ENCODE data around the gene CYYR1.

DNA sequence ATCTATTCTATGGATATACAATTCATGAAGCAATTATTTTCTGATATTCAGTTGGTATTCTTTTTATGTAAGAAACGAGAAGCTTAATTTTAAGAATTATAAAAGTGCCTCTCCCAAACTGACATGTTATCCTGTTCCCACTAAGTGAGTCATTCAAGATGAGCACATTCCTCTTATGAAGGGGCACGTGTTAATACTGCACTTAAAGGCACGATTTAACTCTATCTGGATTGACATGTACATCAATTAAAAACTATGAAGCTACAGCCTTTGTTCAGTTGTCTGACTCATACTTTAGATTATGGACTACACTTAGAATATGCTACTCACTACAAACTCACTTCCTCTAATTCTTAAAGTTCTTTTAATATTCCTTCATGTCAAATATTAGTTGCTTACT, 111.6 kb downstream of the CYYR1 start:
- TF ChIP-seq CTCF (IDR thresholded peaks at IDR 0.05) (no peak), RCOR1 (IDR thresholded peaks at IDR 0.05; ENCODE audit: low read depth, low read length) (no peak), EHMT2 (IDR thresholded peaks at IDR 0.05; ENCODE audit: low read depth) (no peak), KDM1A (IDR thresholded peaks at IDR 0.05; ENCODE audit: low read depth) (no peak)
- TF ChIP-seq, protein P1, sequence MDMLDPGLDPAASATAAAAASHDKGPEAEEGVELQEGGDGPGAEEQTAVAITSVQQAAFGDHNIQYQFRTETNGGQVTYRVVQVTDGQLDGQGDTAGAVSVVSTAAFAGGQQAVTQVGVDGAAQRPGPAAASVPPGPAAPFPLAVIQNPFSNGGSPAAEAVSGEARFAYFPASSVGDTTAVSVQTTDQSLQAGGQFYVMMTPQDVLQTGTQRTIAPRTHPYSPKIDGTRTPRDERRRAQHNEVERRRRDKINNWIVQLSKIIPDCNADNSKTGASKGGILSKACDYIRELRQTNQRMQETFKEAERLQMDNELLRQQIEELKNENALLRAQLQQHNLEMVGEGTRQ (IDR thresholded peaks at IDR 0.05) = no peak

Data from A549 (cell line).